HG02884 (cell line): ENCODE measurements around the gene CLDN9.
"Not testable (repeated sequence)": the region's sequence is repeated elsewhere in the genome, so short reads cannot be mapped to it uniquely, and the experiment has no call there.

Experiments used
- ATAC-seq: cut with Tn5 transposase; IDR thresholded peaks from one replicate; pipeline ENCODE4 v1.9.1; 2021; ENCODE audit warnings: mild to moderate bottlenecking, moderate library complexity; ENCODE audit not compliant: unreplicated experiment

The CLDN9 gene

DNA sequence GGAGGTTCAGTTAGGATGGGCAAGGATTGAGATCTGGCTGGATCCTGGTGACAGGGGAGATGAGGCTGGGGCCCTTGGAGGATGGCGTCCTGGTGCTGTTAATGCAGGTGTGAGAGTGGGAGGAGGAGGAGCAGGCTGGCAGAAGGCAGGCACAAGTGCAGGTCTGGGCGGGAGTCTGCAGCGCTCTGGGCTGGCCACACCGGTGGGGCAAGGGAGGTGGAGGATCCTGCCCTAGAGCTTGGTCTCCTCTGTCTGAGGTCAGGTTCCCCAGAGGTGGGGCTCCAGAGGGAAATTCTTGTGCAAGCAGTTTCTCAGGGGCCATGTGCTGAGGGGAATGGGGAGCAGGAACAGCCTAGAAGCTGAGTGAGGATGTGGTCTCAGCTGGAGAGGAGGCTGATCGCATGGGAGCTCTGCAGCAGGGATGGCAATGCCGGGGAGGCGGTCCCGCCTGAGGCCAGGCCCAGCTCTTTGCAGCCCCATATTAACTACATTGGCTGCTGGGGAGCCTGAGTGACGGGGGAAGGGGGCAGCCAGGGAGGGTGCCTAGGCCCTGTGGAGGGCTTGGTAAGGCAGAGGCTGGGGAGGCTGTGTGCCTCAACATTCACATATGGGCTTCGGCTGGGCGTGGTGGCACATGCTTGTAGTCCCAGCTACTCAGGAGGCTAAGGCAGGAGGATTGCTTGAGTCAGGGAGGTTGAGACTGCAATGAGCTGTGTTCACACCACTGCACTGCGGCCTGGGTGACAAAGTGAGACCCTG is 40.0 kb downstream of the CLDN9 start:
- ATAC-seq = not testable (repeated sequence)

DNA sequence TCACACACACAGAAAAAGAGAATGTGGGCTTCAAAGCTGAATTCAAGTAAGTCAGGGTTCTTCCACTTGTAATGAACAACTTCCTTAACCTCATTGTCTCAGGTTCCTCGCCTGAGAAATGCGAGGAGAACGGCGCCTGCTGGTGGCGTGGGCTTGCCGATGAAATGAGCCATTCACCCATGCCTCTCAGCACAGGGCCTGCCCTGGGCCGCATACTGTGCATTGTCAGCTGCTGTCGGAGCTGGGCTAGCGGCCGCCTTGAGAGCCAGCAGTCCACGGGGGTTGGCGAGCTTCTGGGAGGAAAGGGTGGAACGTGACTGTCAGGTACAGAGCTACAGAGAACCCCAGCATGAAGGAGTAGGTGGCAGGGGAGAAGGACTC is 40.6 kb downstream of the CLDN9 start:
- ATAC-seq = not testable (repeated sequence)

DNA sequence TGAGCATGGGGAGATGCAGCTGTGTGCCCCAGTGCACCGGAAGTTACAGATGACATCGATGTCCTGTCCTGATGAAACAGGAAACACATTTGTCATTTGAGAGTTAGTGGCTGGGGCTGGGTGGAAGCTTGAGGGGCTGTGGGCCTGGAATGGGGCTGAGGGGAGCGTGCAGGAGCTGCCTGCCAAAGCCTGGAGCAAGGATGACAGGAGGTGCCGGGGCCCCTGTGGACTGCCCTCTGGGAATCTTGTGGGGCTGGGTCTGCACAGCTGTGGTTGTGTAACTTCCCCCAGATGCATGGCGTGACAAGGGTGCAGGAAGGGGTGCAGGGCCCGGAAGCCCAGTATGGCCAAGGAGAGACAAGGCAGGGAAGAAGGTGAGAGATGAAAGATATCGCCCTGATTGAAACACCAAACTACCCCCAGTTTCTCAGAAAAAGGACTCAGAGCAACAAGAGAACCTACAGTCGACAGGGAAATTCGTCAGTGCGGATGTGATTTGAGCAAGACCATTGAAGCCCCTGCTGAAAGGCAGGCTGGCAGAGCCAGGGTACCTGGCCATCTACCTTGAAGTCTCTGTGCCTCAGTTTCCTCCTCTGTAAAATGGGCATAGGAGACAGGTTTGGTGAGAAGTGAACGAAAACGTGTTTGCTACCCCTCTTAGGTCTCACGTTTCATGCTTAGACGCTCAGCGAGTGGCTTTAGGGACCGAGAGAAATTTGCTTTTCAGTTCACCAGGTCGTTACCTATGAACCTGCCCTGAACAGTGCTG is 42.4 kb downstream of the CLDN9 start:
- no peak for ATAC-seq

DNA sequence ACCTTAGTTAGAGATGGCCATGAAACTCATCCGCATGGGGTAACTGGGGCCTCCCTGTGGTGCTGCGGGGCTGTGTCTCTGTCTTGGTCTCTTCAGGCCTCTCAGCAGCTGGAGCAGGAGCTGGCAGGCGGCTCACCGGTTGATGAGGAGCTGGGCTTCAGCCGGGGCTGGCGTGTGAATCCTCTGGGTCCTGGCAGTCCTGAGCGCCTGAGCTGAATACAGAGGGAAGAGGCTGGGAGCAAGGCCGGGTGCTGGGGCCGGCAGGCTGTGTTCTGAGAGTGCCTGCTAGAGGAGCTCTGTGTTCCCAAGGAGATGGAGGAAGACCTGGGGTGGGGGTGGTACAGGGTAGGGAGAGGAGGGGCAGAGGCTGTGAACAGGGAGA is 43.0 kb downstream of the CLDN9 start:
- not testable (repeated sequence) for ATAC-seq

DNA sequence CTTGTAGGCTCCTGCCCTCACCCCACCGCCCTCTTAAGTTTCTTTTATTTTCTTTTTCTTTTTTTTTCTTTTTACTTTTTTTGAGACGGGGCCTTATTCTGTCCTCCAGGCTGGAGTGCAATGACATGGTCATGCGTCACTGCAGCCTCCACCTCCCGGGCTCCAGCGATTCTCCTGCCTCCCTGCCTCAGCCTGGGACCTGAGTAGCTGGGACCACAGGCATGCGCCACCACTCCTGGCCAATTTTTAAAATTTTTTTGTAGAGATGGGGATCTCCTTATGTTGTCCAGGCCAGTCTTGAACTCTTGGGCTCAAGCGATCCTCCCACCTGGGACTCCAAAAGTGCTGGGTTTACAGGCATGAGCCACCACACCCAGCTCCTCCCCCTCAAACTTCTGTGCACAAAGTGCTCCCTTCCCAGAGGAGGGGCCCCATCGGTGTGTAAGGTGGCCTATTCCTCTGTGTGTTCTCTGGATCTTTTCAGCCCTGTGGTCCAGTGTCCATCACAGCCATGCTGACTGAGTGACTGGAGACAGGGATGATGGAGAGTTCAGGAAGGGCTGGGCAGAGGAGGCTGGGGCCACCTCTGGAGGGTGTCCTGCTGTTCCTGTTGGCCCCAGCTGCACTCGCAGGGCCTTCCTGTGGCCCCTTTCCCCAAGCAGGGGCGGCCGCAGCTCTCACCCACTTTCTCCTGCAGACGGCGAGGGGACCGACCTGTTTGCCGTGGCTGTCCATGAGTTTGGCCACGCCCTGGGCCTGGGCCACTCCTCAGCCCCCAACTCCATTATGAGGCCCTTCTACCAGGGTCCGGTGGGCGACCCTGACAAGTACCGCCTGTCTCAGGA is 43.8 kb downstream of the CLDN9 start:
- ATAC-seq = no peak

DNA sequence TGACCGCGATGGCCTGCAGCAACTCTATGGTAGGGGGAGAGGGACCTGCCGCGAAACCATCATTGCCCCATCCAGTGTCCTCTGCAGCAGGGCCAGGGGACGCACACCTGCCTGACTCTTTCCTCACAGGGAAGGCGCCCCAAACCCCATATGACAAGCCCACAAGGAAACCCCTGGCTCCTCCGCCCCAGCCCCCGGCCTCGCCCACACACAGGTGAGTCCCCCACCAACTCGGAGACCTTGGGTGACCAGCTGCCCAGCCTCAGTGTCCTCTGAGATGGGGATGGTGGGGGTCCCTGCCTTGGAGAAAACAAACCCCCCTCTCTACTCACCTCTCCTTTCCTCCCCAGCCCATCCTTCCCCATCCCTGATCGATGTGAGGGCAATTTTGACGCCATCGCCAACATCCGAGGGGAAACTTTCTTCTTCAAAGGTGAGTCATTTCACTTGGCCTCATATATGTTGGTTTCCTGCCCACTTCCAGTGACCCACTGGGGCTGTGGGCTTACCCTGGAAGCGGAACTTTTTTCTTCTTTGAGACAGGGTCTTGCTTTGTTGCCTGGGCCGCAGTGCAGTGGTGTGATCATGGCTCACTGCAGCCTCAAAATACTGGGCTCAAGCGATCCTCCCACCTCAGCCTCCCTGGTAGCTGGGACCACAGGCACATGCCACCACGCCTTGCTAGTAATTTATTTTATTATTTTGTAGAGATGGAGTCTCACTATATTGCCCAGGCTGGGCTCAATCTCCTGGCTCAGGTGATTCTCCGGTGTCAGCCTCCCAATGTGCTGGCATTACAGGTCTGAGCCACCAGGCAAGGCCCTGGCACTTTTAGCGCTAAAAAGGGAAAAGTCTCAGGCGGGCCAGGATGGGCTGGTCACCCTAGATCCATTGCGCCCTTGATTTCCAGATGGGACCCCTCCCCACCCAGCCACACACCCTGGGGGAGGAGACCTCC is 44.7 kb downstream of the CLDN9 start:
- ATAC-seq = no peak

DNA sequence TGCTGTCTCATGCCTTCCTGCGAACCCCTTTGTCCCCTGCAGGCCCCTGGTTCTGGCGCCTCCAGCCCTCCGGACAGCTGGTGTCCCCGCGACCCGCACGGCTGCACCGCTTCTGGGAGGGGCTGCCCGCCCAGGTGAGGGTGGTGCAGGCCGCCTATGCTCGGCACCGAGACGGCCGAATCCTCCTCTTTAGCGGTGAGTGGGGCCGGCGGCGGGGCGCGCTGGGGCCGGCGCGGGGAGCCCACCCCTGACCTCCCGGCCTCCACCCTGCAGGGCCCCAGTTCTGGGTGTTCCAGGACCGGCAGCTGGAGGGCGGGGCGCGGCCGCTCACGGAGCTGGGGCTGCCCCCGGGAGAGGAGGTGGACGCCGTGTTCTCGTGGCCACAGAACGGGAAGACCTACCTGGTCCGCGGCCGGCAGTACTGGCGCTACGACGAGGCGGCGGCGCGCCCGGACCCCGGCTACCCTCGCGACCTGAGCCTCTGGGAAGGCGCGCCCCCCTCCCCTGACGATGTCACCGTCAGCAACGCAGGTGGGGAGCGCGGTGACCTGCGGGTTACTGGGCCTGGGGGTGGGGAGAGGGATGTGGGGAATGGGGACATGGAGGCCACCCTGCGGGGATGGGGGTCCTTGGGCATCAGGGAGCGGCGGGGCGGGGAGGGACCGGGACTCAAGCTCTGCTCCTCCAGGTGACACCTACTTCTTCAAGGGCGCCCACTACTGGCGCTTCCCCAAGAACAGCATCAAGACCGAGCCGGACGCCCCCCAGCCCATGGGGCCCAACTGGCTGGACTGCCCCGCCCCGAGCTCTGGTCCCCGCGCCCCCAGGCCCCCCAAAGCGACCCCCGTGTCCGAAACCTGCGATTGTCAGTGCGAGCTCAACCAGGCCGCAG is 45.7 kb downstream of the CLDN9 start:
- ATAC-seq = no peak

DNA sequence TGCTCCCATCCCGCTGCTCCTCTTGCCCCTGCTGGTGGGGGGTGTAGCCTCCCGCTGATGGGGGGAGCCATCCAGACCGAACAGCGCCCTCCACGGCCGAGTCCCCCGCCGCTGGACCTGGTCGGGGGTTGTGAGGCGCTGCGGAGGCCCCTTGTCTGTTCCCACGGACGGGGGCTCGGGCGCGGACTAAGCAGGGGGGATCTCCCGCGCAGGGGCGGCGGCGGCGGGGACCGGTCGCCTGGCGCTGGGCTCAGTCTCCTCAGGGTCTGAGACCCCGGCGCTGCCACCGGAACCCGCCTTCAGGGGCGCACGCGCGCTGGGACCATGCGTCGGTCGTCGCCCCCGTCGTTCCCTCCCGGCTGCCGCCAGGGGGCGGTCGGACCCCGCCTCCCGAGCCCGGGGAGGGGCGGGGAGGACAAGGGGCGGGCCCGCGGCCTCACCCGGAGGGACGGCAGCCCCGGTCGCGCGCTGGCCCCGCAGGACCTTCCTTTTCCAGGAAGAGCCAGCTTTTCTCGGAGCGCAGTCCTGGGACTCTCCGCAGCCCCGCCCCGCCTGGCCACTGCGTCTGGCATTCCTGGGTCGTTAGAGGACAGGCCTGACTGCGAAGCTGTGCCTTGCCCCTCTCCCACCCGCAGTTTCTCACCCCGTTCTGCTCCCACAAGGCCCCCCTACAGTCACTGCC is 46.5 kb downstream of the CLDN9 start:
- ATAC-seq = peak; percentile 67

DNA sequence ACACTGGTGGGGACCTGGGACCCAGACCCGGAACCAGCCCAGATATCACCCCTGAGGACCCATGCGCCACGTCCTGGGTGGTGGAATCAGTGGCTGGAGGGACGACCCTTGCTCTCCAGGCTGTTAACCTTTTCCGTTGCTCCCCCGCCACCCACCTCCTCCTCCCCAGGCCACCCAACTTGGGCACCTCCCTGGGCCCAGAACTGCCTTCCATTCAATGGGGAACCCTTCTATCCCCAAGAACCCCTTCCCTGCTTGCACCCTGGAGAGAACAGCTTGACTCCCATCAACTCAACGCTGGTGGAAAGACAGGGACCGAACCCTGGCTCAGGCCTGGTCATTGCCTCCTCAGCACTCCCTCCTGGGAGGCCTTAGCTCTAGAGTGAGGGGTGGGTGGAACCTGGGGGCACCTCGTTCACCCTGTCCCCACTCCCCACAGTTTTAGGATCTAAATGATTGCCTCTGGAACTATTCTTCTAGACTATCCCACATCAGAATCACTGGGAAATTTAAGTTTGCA is 47.1 kb downstream of the CLDN9 start:
- ATAC-seq = no peak

DNA sequence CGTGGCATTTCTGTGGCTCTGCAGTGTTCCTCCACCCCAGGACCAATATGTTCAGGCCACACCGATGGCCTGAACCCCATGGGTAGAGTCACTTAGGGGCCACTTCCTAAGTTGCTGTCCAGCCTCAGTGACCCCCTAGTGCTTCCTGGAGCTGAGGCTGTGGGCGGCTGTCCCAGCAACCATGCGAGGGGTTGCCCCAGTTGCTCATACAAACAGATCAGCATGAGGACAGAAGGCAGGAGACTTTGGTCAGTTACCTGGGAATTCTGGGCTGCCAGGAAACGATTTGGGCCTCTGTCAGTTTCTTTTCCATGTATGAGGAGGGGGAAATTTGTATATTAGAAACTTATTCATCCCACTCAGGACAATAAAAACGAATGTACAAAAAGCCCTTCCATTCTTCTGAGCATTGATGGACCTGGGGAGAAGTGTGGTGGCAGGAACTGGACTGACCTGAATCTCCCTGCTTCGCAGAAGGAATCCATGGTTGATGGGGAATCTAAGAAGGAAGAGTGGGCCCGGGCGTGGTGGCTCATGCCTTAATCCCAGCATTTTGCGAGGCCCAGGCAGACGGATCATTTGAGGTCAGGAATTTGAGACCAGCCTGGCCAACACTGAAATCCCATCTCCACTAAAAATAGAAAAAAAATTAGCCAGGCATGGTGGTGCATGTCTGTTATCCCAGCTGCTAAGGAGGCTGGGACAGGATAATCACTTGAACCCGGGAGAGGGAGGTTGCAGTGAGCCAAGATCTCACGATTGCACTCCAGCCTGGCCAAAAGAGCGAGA is 47.8 kb downstream of the CLDN9 start:
- no peak for ATAC-seq

DNA sequence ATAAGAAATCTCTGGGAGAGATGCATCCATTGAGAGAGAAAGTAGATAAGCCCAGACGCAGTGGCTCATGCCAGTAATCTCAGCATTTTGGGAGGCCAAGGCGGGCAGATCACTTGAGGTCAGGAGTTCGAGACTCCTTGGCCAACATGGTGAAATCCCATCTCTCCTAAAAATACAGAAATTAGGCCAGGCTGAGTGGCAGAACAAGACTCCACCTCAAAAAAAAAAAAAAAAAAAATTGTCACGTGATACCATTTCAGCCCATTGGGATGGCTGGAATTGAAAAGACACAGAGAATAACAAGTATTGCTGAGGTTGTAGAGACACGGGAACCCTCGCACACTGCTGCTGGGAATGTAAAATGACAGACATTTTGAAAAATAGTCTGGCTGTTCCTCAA is 49.8 kb downstream of the CLDN9 start:
- no peak for ATAC-seq

DNA sequence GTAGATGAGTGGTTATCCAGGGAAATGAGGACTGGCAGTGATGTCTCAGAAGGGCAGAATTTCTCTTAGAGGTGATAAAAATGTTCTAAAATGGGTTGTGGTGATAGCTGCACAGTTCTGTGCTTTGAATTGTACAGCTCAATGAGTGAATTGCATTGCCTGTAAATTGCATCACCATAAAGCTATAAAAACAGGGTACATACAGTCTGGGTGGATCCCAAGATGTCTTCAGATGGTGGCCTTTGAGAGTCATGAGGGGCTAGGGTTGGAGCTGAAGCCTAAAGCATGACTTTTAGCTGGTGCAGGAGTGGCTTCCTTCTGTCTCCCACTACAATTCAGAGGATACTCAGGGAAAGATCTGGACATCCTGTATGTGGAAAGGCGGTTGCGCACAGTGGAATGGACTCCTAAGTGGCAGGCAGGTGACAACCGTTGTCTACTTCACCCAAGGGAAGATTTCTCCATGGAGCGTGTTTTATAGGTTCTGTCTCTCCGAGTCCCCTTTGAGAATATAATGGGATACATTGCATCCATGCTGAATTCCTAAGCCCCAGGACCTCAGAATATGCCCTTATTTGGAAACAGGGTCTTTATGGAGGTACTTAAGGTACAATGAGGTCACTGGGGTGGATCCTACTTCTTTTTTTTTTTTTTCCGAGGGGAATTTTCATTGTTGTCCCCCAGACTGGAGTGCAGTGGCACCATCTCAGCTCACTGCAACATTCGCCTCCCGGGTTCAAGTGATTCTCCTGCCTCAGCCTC is 51.1 kb downstream of the CLDN9 start:
- no peak for ATAC-seq
